Smooth muscle cell (in vitro differentiated cells): Measurements from ENCODE around the gene SLA2. TPM values are rescaled to one million over a fixed set of nuclear protein-coding genes. Genes with fewer than 3 reads are reported as not detected.

Source experiments
- DNase-seq: peaks from one replicate; lab custom pipeline; 2025; ENCODE audit not compliant: unreplicated experiment; lab: John Stamatoyannopoulos, UW
- H2AFZ ChIP-seq: fragments of 200-600 bp; sonication (generic); 2 replicates; pipeline ENCODE4 v1.6.0; 2016; ENCODE audit warnings: antibody characterized with exemption, low read depth, mild to moderate bottlenecking
- H3F3A ChIP-seq: fragments of 200-600 bp; sonication (generic); 2 replicates; pipeline ENCODE4 v1.6.0; 2017; ENCODE audit warnings: antibody characterized with exemption, low read depth
- H3K27ac ChIP-seq: fragments of 200-600 bp; sonication (generic); 2 replicates; pipeline ENCODE4 v1.5.1; 2016; ENCODE audit warnings: low read depth, mild to moderate bottlenecking
- H3K27me3 ChIP-seq: fragments of 200-600 bp; sonication (generic); 2 replicates; pipeline ENCODE4 v1.6.1; 2016; ENCODE audit warnings: low read depth, mild to moderate bottlenecking
- H3K36me3 ChIP-seq: fragments of 200-600 bp; sonication (generic); 2 replicates; pipeline ENCODE4 v1.5.1; 2016; ENCODE audit warnings: low read depth
- H3K4me1 ChIP-seq: fragments of 200-600 bp; sonication (generic); 2 replicates; pipeline ENCODE4 v1.5.1; 2016; ENCODE audit warnings: low read depth
- H3K4me2 ChIP-seq: fragments of 200-600 bp; sonication (generic); 2 replicates; pipeline ENCODE4 v1.6.0; 2016; ENCODE audit warnings: mild to moderate bottlenecking
- H3K4me3 ChIP-seq: fragments of 200-600 bp; sonication (generic); 2 replicates; pipeline ENCODE4 v1.5.1; 2016; ENCODE audit warnings: mild to moderate bottlenecking
- H3K79me2 ChIP-seq: fragments of 200-600 bp; sonication (generic); 2 replicates; pipeline ENCODE4 v1.6.0; 2016; ENCODE audit warnings: low read depth, mild to moderate bottlenecking
- H3K9ac ChIP-seq: fragments of 200-600 bp; sonication (generic); 2 replicates; pipeline ENCODE4 v1.6.0; 2016; ENCODE audit warnings: low read depth
- H3K9me3 ChIP-seq: fragments of 200-600 bp; sonication (generic); replicated peaks from 2 replicates; pipeline ENCODE4 v1.5.1; 2016; ENCODE audit warnings: low read depth
- H4K20me1 ChIP-seq: fragments of 200-600 bp; sonication (generic); 2 replicates; pipeline ENCODE4 v1.6.0; 2016; ENCODE audit warnings: low read depth
- CTCF ChIP-seq: fragments of 200-600 bp; sonication (generic); IDR thresholded peaks from 2 replicates; pipeline ENCODE4 v1.5.1; 2017; ENCODE audit warnings: borderline replicate concordance, mild to moderate bottlenecking, antibody characterized with exemption; ENCODE audit not compliant: insufficient read depth, poor library complexity, severe bottlenecking
- WGBS: methylation state at CpG from one replicate; pipeline ENCODE4 v1.1.7; 2016; ENCODE audit warnings: low lambda C conversion rate; 5-methylcytosine and 5-hydroxymethylcytosine counted together
- polyA plus RNA-seq: library from polyadenylated mRNA; unstranded; fragments of >200 nt; fragmentation: Nextera tagmentation; extraction: Ambion mirVana; gene quantifications from 2 replicates; pipeline ENCODE4 v1.2.1, GENCODE V29; 2016
- total RNA-seq: library from RNA; depleted of rRNA; stranded (reverse); fragments of >200 nt; gene quantifications from 2 replicates; pipeline ENCODE4 v1.2.3, GENCODE V29; 2014

SLA2 gene
- total and polyA plus RNA-seq, 2 experiments from 2014 or later, result not detected

DNA sequence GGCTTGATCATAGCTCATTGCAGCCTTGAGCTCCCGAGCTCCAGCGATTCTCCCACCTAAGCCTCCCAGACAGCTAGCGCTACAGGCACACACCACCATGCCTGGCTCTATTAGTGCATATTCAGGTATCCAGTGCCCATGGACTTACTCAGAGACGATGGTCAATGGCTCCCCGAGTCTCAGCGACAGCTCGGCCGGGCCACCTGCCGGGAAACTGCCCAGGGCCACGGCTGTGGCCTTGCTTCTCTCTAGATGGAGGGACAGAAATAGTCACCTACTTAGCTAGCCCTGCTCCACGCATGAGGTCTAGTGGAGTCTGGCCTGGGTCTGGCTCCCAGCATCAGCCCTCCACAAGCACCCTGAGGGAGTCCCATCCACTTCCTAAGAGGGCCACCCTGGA, 11.7 kb downstream of the SLA2 start:
- Histone ChIP-seq H3K36me3 (no peaks in the 10 kb centered on the region), H3K4me1 (peaks cover 4% of the 10 kb centered on the region), H3K27ac (no peak overlapping the region), H3F3A (no peaks in the 10 kb centered on the region), H3K4me3 (no peak overlapping the region), H3K4me2 (no peak overlapping the region), H2AFZ (no peak overlapping the region), H3K9ac (no peak overlapping the region), H3K79me2 (no peaks in the 10 kb centered on the region), H4K20me1 (no peaks in the 10 kb centered on the region), H3K9me3 (no peaks in the 10 kb centered on the region), H3K27me3 (no peaks in the 10 kb centered on the region)
- TF ChIP-seq CTCF, result no peak
- DNase-seq, result no peak
- 94% methylated on average over 11 of the region's 11 CpGs for WGBS

DNA sequence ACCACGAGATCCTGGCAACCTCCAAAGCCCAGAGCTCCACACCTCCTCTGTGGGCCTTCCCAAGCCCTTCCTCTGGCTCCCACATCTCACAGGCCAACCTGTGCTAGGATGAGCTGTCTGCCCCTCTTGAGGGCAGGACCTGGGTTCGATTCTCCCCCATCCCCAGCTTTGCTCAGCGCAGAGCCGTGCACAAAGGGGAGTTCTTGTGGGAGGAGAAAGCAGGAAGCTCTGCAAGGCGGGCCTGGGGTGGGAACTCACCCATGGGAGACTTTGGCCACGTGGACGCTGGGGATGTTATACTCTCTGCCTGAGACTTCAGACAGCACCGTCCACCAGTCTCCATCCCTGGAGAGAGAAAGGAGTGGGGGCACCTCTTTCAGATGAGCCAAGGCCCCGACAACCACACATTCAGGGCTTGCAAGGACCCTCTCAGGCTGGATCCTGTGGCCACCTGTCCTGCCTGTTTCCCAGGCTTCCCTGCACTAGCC, 12.7 kb downstream of the SLA2 start:
- Histone ChIP-seq H2AFZ (no peak overlapping the region), H3K27ac (no peak overlapping the region), H3K4me2 (no peak overlapping the region), H3K36me3 (no peaks in the 10 kb centered on the region), H3K79me2 (no peaks in the 10 kb centered on the region), H3K4me3 (no peak overlapping the region), H4K20me1 (no peaks in the 10 kb centered on the region), H3K4me1 (peaks cover 4% of the 10 kb centered on the region), H3K9me3 (no peaks in the 10 kb centered on the region), H3F3A (no peaks in the 10 kb centered on the region), H3K27me3 (no peaks in the 10 kb centered on the region), H3K9ac (no peak overlapping the region)
- no peak for DNase-seq
- 83% methylated on average over 9 of the region's 9 CpGs for WGBS
- TF ChIP-seq CTCF, result no peak

- no peak for TF ChIP-seq CTCF
- H3K79me2 ChIP-seq, result no peaks in the 10 kb centered on the region
- H3K4me3 ChIP-seq, result no peak overlapping the region
- no peaks in the 10 kb centered on the region for H3K36me3 ChIP-seq
- no peaks in the 10 kb centered on the region for H3K9me3 ChIP-seq
- peaks cover 4% of the 10 kb centered on the region for H3K4me1 ChIP-seq
- DNase-seq, result no peak
- no peak overlapping the region for H3K27ac ChIP-seq
- no peak overlapping the region for H3K9ac ChIP-seq
- no peaks in the 10 kb centered on the region for H3K27me3 ChIP-seq
- 73% methylated on average over 14 of the region's 14 CpGs for WGBS
- no peaks in the 10 kb centered on the region for H3F3A ChIP-seq
- H2AFZ ChIP-seq, result no peak overlapping the region
- H4K20me1 ChIP-seq, result no peaks in the 10 kb centered on the region
- H3K4me2 ChIP-seq, result no peak overlapping the region
Observed at GRCh38 chr20:36632487-36633284, 13.3 kb downstream of the SLA2 start.

- no peak for DNase-seq
- no peaks in the 10 kb centered on the region for H4K20me1 ChIP-seq
- H3K4me2 ChIP-seq, result no peak overlapping the region
- no peak overlapping the region for H3K9ac ChIP-seq
- H3K27me3 ChIP-seq, result no peaks in the 10 kb centered on the region
- no peaks in the 10 kb centered on the region for H3K79me2 ChIP-seq
- H3F3A ChIP-seq, result no peaks in the 10 kb centered on the region
- H3K36me3 ChIP-seq, result no peaks in the 10 kb centered on the region
- no peak overlapping the region for H3K27ac ChIP-seq
- H3K4me3 ChIP-seq, result no peak overlapping the region
- no peak overlapping the region for H2AFZ ChIP-seq
- no peak for TF ChIP-seq CTCF
- H3K9me3 ChIP-seq, result no peaks in the 10 kb centered on the region
- 89% methylated on average over 3 of the region's 3 CpGs for WGBS
- peaks cover 4% of the 10 kb centered on the region for H3K4me1 ChIP-seq
Observed at GRCh38 chr20:36632147-36632486, 13.9 kb downstream of the SLA2 start.
